SU-DHL-6 (cell line): ENCODE measurements around the gene TDRD9.

Experiments
- H2AFZ ChIP-seq: fragments of 200-600 bp; sonication (generic); 2 replicates; pipeline ENCODE4 v1.6.1; 2014; ENCODE audit warnings: low read depth, mild to moderate bottlenecking, moderate library complexity, mixed read lengths, antibody characterized with exemption, low read length; ENCODE audit not compliant: severe bottlenecking
- H3F3A ChIP-seq: fragments of 200-600 bp; shearing (Covaris generic); 2 replicates; pipeline ENCODE4 v1.6.0; 2016; ENCODE audit warnings: antibody characterized with exemption, mild to moderate bottlenecking; ENCODE audit not compliant: insufficient read depth
- H3K27ac ChIP-seq: fragments of 200-600 bp; sonication (generic); 2 replicates; pipeline ENCODE4 v1.5.1; 2016; ENCODE audit warnings: low read depth, mild to moderate bottlenecking, low read length, moderate library complexity, mixed read lengths
- H3K27me3 ChIP-seq: fragments of 200-600 bp; sonication (generic), shearing (Covaris generic); 2 replicates; pipeline ENCODE4 v1.6.0; 2014; ENCODE audit warnings: mild to moderate bottlenecking, low read length
- H3K36me3 ChIP-seq: fragments of 200-600 bp; sonication (generic); 2 replicates; pipeline ENCODE4 v1.6.1; 2014; ENCODE audit warnings: mild to moderate bottlenecking, low read length, mixed read lengths
- H3K4me2 ChIP-seq: fragments of 300-600, 200-600 bp; shearing (Covaris generic), sonication (generic); 2 replicates; pipeline ENCODE4 v1.6.0; 2014; ENCODE audit warnings: low read length, low read depth, mild to moderate bottlenecking; ENCODE audit not compliant: poor library complexity, severe bottlenecking
- H3K4me3 ChIP-seq: fragments of 200-600 bp; sonication (generic); 2 replicates; pipeline ENCODE4 v1.5.1; 2014; ENCODE audit warnings: antibody characterized with exemption, low read length, mild to moderate bottlenecking, mixed read lengths; ENCODE audit not compliant: insufficient read depth, poor library complexity, severe bottlenecking
- H3K79me2 ChIP-seq: fragments of 200-600 bp; sonication (generic); 2 replicates; pipeline ENCODE4 v1.6.1; 2014; ENCODE audit warnings: mild to moderate bottlenecking, low read length, moderate library complexity; ENCODE audit not compliant: insufficient read depth
- H3K9ac ChIP-seq: fragments of 200-600 bp; sonication (generic); 2 replicates; pipeline ENCODE4 v1.7.0; 2014; ENCODE audit warnings: mild to moderate bottlenecking, low read length
- H3K9me2 ChIP-seq: fragments of 200-600 bp; sonication (generic); replicated peaks from 2 replicates; pipeline ENCODE4 v1.6.1; 2014; ENCODE audit warnings: low read length; ENCODE audit not compliant: insufficient read depth
- H3K9me3 ChIP-seq: fragments of 200-600 bp; sonication (generic); 2 replicates; pipeline ENCODE4 v1.6.1; 2014; ENCODE audit warnings: low read length, mixed read lengths; ENCODE audit not compliant: insufficient read depth
- H4K20me1 ChIP-seq: fragments of 200-600 bp; sonication (generic); 2 replicates; pipeline ENCODE4 v1.6.1; 2014; ENCODE audit warnings: low read depth, mild to moderate bottlenecking, antibody characterized with exemption, low read length, moderate library complexity, mixed read lengths
- CTCF ChIP-seq: fragments of 200-600 bp; sonication (generic); IDR thresholded peaks from one replicate; pipeline ENCODE4 v1.5.1; 2017; ENCODE audit warnings: antibody characterized with exemption, mild to moderate bottlenecking, low read length, moderate library complexity; ENCODE audit not compliant: insufficient read depth, poor library complexity, severe bottlenecking
- EZH2phosphoT487 ChIP-seq: fragments of 200-600 bp; sonication (generic), shearing (Covaris generic); conservative IDR thresholded peaks from 2 replicates; pipeline ENCODE4 v1.6.1; 2018; ENCODE audit warnings: mild to moderate bottlenecking, antibody characterized with exemption, low read length, moderate library complexity, mixed read lengths

The TDRD9 gene

GRCh38 chr14:104090071-104090748 is 162.0 kb downstream of the TDRD9 start:
- no peak overlapping the region for H3K27ac ChIP-seq
- H4K20me1 ChIP-seq: no peaks in the 10 kb centered on the region
- H3F3A ChIP-seq: no peaks in the 10 kb centered on the region
- no peaks in the 10 kb centered on the region for H3K9me2 ChIP-seq
- no peak overlapping the region for H2AFZ ChIP-seq
- H3K36me3 ChIP-seq: no peaks in the 10 kb centered on the region
- TF ChIP-seq EZH2phosphoT487 (no peak), CTCF (no peak)
- H3K9me3 ChIP-seq: no peaks in the 10 kb centered on the region
- no peak overlapping the region for H3K9ac ChIP-seq
- no peaks in the 10 kb centered on the region for H3K79me2 ChIP-seq
- no peak overlapping the region for H3K4me2 ChIP-seq
- H3K4me3 ChIP-seq: no peak overlapping the region
- H3K27me3 ChIP-seq: no peaks in the 10 kb centered on the region

GRCh38 chr14:104091061-104091926 is 163.0 kb downstream of the TDRD9 start:
- H3K27me3 ChIP-seq: no peaks in the 10 kb centered on the region
- no peak overlapping the region for H3K27ac ChIP-seq
- no peak overlapping the region for H3K4me3 ChIP-seq
- H3K9me2 ChIP-seq: no peaks in the 10 kb centered on the region
- H3K9ac ChIP-seq: no peak overlapping the region
- H3K36me3 ChIP-seq: no peaks in the 10 kb centered on the region
- H2AFZ ChIP-seq: no peak overlapping the region
- no peaks in the 10 kb centered on the region for H3F3A ChIP-seq
- TF ChIP-seq CTCF (no peak), EZH2phosphoT487 (no peak)
- H3K79me2 ChIP-seq: no peaks in the 10 kb centered on the region
- no peaks in the 10 kb centered on the region for H3K9me3 ChIP-seq
- no peak overlapping the region for H3K4me2 ChIP-seq
- no peaks in the 10 kb centered on the region for H4K20me1 ChIP-seq

GRCh38 chr14:104091927-104092771 is 163.9 kb downstream of the TDRD9 start:
- Histone ChIP-seq H3K4me3 (no peak overlapping the region), H3K9me3 (no peaks in the 10 kb centered on the region), H3K4me2 (no peak overlapping the region), H3F3A (no peaks in the 10 kb centered on the region), H3K36me3 (no peaks in the 10 kb centered on the region), H3K27ac (no peak overlapping the region), H4K20me1 (no peaks in the 10 kb centered on the region), H3K79me2 (no peaks in the 10 kb centered on the region), H2AFZ (no peak overlapping the region), H3K27me3 (no peaks in the 10 kb centered on the region), H3K9me2 (no peaks in the 10 kb centered on the region), H3K9ac (no peak overlapping the region)
- TF ChIP-seq CTCF (no peak), EZH2phosphoT487 (no peak)
